Stimulated activated CD4-positive, alpha-beta T cell treated with anti-CD3 and anti-CD28 coated beads, Interleukin-15, amount 100 ng/mL, for 1 hour (primary cell): ENCODE data around the gene CFAP20DC.
"Not testable (repeated sequence)": the region's sequence is repeated elsewhere in the genome, so short reads cannot be mapped to it uniquely, and the experiment has no call there.

Experiments
- DNase-seq, 2 donors: peaks; one replicate each; pipeline ENCODE4 v3.0.0-alpha.2; 2020; ENCODE audit warnings: low read depth in 1 of 2, low spot score in 1 of 2

Gene CFAP20DC

DNA sequence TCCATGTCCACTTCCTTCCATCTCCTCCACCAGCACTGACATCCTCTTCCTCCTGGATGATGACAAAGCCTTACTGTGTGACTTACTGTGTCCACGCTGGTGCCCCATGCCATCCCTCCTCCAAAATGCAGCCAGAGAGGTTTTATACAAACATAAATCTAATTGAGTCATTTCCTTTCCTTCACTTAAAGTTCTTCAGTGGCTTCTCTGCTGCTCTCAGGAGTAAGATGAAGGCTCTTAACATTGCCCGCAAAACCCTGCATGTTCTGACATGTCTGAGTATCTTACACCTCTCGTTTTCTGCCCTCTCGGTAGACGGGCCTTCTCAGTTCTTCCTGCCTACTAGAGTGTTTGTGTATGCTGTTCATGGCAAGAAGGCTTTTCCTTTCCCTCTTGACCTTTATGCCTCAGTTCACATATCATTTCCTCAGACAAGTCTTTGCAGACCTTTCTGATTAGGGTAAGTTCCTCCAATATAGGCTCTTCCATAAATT lies 175.5 kb downstream of the CFAP20DC start:
- no peak for DNase-seq

DNA sequence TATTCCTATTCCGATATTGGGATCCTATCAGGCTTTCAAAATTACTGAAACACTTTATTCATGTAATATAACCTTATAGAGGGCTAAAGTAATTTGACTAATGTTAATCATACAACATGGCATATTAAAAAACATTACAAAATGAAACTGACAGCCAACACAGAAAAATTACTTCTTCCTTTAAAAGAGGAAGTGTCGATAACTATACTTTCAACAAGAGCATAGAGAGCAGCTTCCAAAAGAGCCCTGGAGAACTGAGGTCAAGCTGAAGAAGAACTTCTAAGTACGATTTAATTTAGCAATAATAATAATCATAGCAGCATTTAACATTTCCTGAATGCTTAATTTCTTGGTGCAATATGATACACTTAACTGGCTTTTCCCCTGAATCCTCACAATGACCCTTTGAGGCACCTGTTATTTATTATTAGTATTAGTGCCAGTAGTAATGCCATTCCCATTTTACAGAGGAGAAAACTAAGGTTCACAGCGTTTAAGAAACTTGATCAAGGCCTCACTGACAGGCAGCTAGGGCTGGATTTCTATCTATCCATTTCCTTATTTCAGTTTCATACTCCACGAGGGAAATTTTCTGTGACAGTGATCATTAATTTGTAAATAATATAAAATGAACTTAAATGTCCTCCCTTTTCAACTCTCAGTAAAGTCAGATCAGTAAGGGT lies 181.6 kb downstream of the CFAP20DC start:
- DNase-seq: no peak

DNA sequence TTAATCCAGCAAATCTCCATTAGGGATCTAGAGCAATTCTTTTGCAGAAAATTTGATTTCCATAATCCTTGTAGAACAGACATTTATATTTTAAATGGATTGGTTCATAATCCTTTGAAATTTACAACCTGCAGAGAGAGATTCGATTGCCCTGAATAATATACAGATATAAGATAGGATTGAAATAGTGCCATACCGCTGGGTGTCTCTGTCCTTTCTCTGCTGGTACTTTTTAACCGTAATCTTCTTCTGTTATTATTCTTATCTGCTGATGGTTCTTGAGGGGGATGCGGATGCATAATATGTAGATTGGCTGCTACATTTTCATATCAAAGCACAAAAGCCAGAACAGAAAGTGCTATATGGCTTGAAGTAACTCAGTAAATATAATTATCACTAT lies 182.2 kb downstream of the CFAP20DC start:
- DNase-seq: no peak

DNA sequence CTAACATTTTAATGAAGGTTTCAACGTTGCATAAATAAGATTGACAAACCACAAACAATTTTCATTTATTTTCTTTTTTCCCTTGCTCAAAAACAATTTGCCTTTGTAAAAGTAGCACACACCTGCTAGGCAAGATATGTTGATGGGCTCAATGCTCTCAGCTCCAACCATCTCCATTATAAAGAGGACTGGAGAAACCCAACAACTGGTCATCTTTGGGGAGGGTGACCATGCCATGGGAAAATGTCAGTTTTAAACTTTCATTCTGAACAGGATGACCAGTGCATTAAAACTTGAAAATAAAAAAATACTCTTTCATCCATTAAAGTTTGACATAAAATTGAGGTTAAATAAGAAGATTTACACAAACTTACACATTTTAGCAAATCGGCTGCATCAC lies 183.7 kb downstream of the CFAP20DC start:
- no peak for DNase-seq

DNA sequence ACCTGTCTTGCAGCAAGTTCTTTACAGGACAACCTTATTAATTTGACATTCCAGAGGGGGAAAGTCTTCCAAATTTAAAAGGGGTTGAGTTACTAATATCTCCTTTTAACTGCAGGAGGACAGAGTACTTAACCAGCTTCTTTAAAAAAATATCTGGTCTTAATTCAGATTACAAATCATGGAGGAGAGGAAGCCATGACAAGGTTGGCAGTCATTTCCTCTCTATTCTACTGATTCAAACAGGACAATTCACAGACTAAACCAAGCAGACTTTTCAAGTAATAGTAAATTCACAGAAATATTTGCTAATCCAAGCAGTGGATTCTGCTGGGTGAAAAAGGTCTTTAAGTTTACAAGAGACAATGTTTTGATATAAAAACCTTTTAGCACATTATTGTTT lies 185.3 kb downstream of the CFAP20DC start:
- DNase-seq: no peak

DNA sequence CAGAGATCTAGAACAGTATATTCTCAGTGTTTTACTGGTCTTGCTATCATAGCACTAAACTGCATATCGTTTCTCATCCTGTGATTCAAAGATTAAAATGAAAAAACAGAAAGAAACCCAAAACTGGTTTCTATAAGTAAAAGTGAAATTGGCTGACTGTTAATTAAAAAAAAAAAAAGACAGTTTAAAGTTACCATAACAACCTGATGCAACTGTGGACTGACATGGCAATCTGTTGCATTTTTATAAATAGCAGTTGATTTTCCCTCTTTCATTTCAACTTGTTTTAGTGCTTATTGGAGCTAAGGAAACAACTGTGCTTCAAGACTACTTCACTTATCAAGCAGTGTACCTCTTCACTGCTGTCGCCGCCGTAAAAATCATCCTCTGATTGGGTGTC lies 186.6 kb downstream of the CFAP20DC start:
- DNase-seq: no peak

DNA sequence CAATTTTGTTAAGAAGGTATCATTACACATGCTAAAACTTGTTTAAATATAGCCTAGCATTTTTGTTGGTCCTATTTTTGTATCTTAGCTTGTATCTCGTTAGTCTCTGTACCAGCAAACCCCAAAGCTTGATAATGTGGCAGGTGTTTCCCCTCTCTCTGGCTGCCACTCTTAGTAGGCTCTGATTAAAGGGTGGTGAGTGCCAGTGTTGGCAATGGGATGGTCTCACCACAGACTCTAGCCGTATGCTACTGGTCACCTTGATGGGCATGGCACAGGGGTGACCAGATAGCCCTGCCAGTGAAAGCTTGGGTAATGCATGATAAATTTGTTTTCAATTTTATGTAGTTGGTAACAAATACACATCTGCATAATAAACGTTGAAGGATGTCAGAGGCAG lies 188.3 kb downstream of the CFAP20DC start:
- DNase-seq: no peak

DNA sequence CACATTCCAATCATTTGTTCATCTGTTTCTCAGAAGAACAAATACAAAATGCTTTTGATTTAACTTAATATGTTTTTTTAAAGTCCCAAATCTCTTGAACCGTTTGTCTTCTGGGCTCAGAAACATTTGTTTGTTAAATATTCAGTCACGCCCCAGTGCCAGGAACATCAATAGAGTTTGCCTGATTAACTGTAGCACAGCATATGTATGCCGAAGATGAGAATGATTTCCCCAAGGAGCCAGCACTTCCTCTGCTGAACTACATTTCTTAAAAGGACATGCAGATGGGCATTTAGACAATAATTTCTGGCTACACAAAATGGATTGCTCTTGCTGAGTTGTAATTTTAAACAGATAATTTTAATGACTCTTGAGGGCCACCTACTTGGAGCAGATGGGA lies 191.7 kb downstream of the CFAP20DC start:
- DNase-seq: no peak

DNA sequence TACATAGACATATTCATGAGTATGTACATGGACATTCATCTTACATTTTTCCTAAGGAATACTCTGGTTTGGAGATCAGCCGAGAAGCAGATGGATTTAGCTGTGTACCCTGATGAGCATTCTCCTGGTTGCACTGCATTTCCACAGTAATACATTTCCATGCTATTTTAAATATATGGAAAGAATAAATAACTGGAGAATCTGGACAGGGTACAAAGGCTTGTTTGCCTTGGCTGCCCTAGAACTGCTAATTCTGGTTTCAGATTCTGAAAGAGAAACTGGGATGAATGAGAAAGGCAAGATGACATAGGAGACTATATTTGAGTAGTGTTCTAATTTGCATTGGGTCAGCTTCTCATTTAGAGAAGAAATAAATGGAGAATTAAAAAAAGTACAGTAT lies 192.4 kb downstream of the CFAP20DC start:
- no peak for DNase-seq

DNA sequence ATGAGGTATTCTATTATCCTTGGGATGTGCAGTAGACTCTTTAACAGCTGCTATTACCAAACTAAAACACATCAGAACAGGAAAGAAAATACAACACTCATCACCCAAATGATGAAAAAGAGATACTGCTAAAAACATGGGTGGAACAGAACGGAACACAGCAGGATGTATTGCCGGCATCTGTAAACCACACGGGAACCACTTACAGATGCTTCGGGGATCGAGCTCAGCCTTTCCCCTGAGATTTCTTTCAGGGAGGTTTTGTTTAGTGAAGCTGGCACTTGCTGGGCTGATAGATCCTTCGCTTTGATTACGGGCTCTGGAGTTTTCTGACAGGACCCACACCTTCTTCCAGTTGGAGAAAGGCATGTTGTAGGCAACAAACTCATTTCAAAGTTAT lies 201.0 kb downstream of the CFAP20DC start:
- DNase-seq: no peak

DNA sequence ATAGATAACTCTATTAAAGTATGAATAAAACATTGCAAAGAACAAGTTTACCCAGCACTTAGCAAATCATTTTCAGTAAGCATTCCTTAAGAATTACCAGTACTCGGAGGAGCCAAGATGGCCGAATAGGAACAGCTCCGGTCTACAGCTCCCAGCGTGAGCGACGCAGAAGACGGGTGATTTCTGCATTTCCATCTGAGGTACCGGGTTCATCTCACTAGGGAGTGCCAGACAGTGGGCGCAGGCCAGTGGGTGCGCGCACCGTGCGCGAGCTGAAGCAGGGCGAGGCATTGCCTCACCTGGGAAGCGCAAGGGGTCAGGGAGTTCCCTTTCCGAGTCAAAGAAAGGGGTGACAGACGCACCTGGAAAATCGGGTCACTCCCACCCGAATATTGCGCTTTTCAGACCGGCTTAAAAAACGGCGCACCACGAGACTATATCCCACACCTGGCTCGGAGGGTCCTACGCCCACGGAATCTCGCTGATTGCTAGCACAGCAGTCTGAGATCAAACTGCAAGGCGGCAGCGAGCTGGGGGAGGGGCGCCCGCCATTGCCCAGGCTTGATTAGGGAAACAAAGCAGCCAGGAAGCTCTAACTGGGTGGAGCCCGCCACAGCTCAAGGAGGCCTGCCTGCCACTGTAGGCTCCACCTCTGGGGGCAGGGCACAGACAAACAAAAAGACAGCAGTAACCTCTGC lies 207.6 kb downstream of the CFAP20DC start:
- not testable (repeated sequence) for DNase-seq

DNA sequence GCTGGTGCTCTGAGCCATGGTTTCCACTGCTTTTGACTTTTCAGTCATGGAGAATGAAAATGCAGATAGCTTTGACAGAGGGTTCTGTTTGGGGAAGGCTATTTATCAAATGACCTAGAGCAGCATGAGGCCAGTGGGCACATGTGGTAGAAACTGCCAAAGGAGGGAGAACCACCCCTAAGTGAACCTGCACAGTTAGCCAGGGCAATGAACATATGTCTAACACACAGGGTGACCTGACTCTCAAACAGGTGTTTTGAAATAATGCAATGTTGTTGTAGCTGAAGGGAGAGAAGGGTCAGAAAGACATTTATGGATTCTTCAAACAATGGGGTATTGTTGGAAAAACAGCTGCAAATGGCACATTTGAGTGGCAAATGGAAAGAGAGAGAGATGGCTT lies 208.9 kb downstream of the CFAP20DC start:
- DNase-seq: no peak

DNA sequence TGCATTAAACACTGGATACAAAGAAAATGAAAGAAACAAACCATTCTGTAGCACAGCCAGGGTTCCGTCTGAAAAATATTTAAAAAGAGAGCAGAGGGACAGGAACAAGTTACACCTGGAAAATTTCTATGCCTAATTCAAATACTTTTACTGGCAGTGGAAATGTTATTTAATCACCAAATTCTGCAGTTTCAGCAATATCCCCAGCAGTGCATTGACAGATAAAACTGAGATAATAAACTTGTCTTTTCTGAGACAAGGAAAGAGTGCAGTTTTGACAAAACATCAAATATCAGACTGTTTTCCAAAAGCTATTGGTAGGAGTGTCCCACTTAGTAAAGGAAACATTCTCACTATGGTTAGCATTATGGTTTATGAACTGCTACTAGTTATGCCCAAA lies 209.9 kb downstream of the CFAP20DC start:
- no peak for DNase-seq

DNA sequence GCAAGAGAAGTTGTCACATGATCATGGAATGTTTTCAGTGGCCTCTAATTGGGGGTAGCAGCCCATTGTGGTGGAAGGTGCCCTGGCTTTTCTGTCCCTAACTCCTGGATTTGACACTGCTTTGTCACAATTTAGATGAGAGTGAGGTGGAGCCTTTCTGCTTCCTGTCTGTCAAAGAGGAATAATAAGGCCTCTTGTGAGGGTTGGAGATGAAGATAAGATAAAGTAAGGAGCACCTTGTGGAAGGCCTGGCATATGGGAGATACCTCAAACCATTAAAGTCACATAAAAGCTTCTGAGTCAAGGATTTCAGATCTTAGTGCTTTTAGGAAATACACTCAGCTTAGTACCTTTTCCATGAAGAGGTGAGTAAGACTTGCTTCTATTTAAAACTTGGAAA lies 210.6 kb downstream of the CFAP20DC start:
- no peak for DNase-seq

DNA sequence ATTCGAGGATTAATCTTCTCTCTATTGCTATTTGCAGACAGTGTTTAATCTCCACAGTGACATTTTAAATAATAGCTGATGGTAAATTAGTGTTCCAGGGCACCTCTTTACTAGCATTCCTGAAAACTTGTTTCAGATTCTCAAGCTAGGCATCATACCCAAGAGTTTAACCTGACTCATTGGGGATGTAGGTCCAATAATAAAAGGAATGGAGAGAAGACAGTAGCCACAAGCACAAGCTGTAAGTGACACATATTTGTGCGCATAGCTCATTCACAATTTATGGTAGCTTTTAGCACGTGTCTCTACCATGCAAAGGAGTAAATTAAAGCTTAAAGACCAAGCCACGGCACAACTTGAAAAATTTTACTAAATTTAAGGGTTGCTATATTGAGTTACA lies 212.0 kb downstream of the CFAP20DC start:
- DNase-seq: no peak

DNA sequence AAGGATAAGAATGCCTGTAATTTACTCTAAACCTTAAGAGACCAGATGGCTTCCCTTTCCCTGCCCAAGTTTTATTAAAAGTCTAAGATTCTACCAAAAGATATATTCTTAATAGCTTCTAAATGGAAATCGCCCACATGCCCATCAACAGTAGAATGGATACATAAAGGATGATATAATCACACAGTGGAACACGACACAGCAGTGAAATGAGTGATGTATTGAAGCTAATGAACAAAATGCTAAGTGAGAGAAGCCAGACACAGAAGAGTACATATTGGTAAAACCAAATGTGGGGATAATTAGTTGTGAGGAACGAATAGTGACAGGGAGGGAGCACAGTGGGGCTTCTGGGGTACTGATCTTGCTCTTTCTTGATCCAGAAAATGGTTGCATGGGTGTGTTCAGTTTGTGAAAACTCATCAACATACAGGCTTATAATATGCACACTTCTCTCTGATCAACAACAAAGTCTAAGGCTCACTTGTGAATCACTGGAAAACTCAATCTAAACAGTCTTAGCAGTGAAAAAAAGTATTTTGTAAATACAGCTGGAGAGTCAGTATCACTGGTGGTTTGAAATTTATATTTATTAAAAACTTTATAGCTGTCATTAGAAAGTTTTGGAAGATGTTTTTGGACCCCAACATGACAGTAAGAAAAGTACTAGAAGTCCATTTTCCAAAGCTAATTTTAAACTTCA lies 212.5 kb downstream of the CFAP20DC start:
- no peak for DNase-seq

DNA sequence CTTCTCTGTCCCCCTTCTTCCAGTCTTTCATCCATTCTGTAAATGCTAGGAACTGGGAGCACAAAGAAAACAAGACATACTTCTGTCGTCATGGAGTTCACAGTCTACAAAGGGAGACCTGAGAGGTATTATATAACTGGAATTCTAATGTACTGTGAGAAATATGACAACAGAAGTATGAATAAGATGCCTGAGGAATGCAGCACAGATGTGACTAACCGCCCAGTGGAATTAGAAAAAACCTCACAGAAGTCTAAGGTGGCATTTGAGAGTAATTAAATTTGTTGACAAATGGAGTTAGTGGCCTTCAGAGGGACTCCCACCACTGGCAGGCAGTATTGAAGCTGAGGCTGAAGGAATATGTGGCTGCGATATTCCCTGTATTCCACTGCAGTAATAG lies 214.7 kb downstream of the CFAP20DC start:
- DNase-seq: no peak

DNA sequence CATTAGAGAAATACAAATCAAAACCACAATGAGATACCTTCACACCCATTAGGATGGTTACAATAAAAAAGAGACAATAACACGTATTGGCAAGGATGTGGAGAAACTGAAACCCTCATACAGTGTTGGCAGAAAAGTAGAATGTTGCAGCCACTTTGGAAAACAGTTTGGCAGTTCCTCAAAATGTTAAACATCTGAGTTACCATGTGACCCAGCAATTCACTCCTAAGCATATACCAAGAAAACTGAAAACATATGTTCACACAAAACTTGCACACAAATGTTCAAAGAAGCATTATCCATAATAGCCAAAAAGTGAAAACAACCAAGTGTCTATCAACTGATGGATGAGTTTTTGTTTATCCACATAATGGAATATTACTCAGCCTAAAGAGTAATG lies 216.3 kb downstream of the CFAP20DC start:
- no peak for DNase-seq

DNA sequence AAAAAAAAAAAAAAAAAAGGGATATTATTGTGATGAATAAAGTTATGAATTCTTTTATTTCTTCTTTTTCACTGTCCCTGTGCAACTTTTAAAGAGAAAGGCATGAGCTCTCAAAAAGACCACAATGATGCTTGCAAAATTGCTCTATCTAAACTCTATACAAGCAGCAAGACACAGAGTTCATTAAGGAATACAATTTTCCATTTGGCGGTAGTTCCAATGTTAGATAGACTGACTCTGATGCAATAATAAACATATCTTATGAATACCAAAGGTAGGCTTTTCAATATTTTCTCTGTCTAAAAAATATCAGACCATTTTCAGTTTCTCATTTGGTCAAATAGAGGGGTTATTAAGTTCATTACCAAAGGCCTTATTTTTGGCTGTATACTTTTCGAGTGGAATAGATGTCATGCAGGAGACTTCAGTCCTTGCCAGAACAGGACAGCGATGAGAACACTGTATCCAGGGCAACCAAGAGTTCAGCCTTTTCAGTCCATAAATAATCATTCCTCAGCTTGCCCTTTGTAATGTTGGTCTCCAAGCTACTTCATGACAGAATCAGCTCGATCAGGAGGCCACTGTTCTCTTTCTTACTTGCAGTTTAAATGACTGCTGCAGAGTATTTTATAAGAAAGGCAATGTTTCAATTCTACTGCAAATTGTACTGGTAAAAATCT lies 220.4 kb downstream of the CFAP20DC start:
- no peak for DNase-seq

DNA sequence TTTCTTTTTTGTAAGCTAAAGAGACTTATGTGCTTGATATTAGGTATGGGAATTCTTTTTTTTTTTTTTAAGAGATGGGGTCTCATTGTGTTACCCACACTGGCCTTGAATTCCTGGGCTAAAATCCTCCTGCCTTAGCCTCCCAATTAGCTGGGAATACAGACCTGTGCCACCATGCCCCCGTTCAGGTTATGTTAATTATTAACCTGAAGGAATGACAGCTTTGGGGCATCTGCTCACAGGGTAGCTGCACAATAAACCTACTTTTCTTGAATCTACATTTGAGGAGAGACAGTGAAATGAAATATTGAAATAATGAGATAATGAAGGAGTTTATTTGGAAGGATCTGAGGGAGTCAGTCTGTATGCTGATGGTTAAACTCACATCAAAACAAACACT lies 225.0 kb downstream of the CFAP20DC start:
- no peak for DNase-seq

DNA sequence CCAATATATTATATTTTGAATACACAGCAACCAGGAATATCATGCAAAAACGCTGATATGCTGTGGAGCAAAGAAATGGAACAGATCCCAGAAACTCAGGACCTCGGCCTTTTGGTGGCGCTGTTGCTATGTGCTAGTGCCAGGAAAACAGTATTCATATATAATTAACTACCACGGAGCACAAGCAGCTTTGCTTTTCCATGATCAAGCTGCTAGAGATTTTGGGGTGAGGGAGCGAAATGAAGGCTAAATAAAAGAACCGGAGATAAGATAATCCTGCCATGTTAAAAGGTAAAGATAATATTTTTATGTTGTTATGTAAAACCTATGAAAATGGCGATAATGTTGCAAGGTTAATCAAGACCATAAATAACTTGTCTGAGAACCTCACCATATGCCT lies 225.5 kb downstream of the CFAP20DC start:
- DNase-seq: no peak
